GM21717 (cell line): ENCODE measurements around the gene PAQR6.

Source experiments
- ATAC-seq: cut with Tn5 transposase; IDR thresholded peaks from one replicate; pipeline ENCODE4 v1.9.1; 2021; ENCODE audit warnings: mild to moderate bottlenecking, moderate library complexity; ENCODE audit not compliant: unreplicated experiment

PAQR6 gene

DNA sequence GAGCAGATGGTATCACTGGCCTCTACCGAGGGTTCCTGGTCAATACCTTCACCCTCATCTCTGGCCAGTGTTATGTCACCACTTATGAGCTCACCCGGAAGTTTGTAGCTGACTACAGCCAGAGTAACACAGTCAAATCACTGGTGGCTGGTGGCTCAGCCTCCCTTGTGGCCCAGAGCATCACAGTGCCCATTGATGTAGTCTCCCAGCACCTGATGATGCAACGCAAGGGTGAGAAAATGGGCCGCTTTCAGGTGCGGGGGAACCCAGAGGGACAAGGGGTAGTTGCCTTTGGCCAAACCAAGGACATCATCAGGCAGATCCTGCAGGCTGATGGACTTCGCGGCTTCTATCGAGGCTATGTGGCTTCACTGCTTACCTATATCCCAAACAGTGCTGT lies 47.8 kb downstream of the PAQR6 start:
- ATAC-seq = no peak

DNA sequence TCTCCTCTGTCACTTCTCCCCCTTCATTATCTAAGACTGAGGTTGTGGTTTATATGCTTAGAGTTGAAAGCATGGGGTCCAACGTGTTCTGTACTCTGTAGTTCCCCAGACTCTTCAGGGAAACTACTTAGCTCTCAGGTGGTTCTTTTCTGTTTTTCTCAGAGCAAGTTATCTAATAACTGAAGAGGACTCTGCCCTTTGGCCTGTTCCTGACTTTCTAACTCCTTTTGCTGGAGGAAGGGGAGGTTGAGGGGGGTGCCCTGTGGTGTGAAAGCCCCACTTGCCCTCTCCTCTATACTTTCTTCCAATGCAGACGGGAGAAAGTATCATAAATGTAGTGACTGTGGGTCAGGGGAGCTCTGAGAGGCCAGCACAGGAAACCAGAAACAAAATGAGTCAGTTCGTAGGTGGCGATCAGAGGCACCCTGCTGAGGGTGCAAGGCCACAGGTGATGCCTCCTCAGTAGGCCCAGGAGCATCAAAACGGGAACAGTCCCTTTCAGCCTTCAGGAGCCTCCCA lies 49.0 kb downstream of the PAQR6 start:
- no peak for ATAC-seq

DNA sequence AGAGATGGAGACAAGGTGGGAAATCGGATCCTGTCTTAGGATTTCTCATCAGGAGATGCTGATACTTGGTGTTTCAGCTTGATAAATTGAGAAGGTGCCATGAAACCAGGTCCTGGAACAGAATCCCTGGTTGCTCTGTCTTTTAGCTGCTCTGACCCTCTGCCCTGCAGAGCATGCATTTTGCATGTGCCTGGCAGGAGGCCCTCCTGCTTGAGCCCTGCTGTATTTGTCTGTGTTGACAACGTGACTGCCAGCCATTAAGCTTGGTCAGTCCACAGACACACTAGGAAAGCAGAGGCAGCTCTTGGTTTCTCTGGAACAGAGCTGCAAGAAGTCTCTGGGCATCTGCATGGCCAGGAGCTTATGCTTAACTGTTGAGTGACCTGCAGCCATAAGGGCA lies 51.4 kb downstream of the PAQR6 start:
- ATAC-seq = no peak

DNA sequence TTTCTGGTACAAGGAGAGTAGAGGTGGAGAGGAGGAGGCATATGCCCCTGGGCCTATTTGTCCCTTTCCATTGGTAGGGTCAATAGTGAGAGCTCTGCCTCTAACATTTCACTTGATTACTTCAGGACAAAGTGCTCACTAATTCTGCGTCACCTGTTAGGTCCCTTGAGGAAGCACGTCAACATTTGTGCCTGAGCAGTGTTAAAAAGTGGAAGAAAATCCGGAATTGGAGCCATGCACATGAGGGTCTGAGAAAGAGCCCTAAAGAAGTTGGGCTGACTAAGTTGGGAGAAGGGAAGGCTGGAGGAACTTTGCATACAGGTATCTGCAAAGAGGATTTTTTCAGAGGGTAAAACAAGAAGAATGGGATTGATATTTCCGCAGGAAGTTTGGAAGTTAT lies 52.0 kb downstream of the PAQR6 start:
- ATAC-seq = no peak

DNA sequence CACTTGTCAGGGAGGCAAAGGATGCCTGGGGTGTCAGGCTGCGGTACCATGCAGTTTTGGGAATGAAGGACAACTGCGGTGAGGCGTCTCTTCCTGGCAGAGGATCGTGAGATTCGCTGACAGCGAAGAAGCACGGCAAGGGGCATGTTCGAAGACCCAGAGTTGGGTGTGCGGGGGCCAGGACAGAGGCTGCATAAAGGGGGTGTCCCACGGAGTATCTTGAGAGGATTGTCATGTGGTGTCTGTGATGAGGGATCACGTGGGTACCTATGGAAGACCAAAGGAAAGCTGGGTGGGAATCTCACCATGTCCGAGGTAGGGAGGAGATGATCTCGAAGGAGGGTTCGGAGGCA lies 53.6 kb downstream of the PAQR6 start:
- ATAC-seq = no peak

DNA sequence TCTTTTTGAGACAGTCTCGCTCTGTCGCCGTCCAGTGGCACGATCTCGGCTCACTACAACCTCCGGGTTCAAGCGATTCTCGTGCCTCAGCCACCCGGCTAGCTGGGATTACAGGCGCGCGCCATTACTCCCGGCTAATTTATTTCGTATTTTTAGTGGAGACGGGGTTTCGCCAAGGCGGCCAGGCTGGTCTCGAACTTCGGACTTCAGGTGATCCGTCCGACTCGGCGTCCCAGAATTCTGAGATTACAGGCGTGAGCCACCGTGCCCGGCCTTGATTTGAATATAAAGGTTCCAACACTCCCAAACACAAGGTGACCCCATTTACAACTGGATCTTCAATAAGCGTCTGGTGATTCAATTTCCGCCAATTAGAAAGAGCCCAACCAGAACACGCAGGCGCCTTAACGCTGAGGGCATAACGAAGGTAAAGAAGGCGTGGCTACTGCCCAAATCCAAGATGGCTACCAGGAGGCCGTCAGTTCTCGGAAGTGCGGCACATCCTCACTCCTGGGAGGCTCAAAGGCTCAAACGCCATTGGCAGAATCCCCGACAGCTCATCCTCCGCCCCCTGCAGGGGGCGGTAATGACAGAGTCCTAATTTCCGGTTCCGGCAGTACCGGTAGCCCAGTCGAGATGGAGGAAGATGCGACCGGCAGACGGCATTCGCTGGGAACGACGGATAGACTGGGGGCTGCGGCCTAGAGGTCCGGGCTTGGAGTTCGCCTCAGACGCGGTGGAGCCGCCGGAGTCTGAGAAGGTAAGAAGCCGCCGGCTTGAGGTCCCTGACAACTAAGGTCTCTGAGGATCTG lies 54.2 kb downstream of the PAQR6 start, which contains the start of gene SLC25A44:
Gene SLC25A44 (plus strand): TSS at position 617 of the 812 bp plus-strand sequence. CDS start 5,744 bp downstream, outside the sequence.
- ATAC-seq = peak; percentile 80
